Endothelial cell of umbilical vein (primary cell): ENCODE measurements around the gene ZNF101. TPM values are rescaled to one million over a fixed set of nuclear protein-coding genes. Genes with fewer than 3 reads are reported as not detected.

Experiments
- BruUV-seq: library from RNA; stranded (reverse); fragments of 400-500 nt; replicated peaks from 2 replicates; lab custom pipeline; 2021; lab: Mats Ljungman, UMichigan
- CTCF ChIA-PET: fragments of 300-600, 350-600 bp; sonication (Branson Sonifier 250); formaldehyde crosslinking; loops from one replicate; lab custom pipeline; 2021; ENCODE audit warnings: antibody characterized with exemption, inconsistent platforms; lab: Charles Lee
- POLR2A ChIA-PET: fragments of 300-600, 350-600 bp; sonication (Branson Sonifier 250); formaldehyde crosslinking; loops from one replicate; lab custom pipeline; 2021; ENCODE audit warnings: antibody characterized with exemption, inconsistent platforms; lab: Charles Lee
- DNase-seq: peaks from one replicate; pipeline ENCODE4 v3.0.0-alpha.2; 2011; ENCODE audit warnings: low read depth, low spot score
- FAIRE-seq: peaks from 2 replicates; lab custom pipeline; 2011; peaks lifted over from hg19 to GRCh38; lab: Jason Lieb, UNC
- H2AFZ ChIP-seq: 2 replicates; pipeline ENCODE4 v1.6.0; 2012; ENCODE audit warnings: low read depth, low read length, control low read depth, inconsistent platforms
- H3K27ac ChIP-seq: 2 replicates; pipeline ENCODE4 v1.5.1; 2011; ENCODE audit warnings: low read depth, mild to moderate bottlenecking, control low read depth, low read length, moderate library complexity; ENCODE audit not compliant: insufficient read depth
- H3K27me3 ChIP-seq, 2 experiments: 2 replicates each; pipeline versions ENCODE4 v1.6.0 to v1.6.1; 2011; ENCODE audit warnings: low read length in 2 of 2, mixed read lengths in 1 of 2; ENCODE audit not compliant: control insufficient read depth in 2 of 2, insufficient read depth in 2 of 2
- H3K36me3 ChIP-seq, 2 experiments: 2 replicates in 1 of 2; 3 replicates in 1 of 2; pipeline ENCODE4 v1.5.1; 2011; ENCODE audit warnings: low read length in 2 of 2, mild to moderate bottlenecking in 1 of 2, moderate library complexity in 1 of 2; ENCODE audit not compliant: control insufficient read depth in 2 of 2, insufficient read depth in 2 of 2; ENCODE audit errors: extremely low read depth in 1 of 2
- H3K4me1 ChIP-seq: 3 replicates; pipeline ENCODE4 v1.5.1; 2011; ENCODE audit warnings: mild to moderate bottlenecking, low read length; ENCODE audit not compliant: control insufficient read depth, insufficient read depth; ENCODE audit errors: extremely low read depth
- H3K4me2 ChIP-seq: 2 replicates; pipeline ENCODE4 v1.6.1; 2011; ENCODE audit warnings: low read length, control low read depth, mixed read lengths; ENCODE audit not compliant: insufficient read depth
- H3K4me3 ChIP-seq, 3 experiments: fragments of 200-600 bp in 1 of 3; sonication (generic), shearing (Covaris generic) in 1 of 3; replicated peaks in 1 of 3; 2 replicates each; pipeline ENCODE4 v1.5.1; 2011 to 2016; ENCODE audit warnings: control low read depth in 3 of 3, low read length in 3 of 3, mild to moderate bottlenecking in 2 of 3, inconsistent platforms in 1 of 3, low read depth in 1 of 3, moderate library complexity in 1 of 3; ENCODE audit not compliant: insufficient read depth in 1 of 3
- H3K79me2 ChIP-seq: 2 replicates; pipeline ENCODE4 v1.6.0; 2012; ENCODE audit warnings: low read length, inconsistent platforms; ENCODE audit not compliant: control insufficient read depth, insufficient read depth
- H3K9ac ChIP-seq: replicated peaks from 2 replicates; pipeline ENCODE3; 2011; ENCODE audit warnings: low read length, control low read depth; ENCODE audit not compliant: insufficient read depth; ENCODE audit errors: extremely low read depth
- H3K9me1 ChIP-seq: replicated peaks from 3 replicates; pipeline ENCODE4 v1.6.0; 2011; ENCODE audit warnings: mild to moderate bottlenecking, low read length; ENCODE audit not compliant: control insufficient read depth, insufficient read depth; ENCODE audit errors: extremely low read depth
- H3K9me3 ChIP-seq: replicated peaks from 2 replicates; pipeline ENCODE4 v1.5.1; 2012; ENCODE audit warnings: low read length, inconsistent platforms; ENCODE audit not compliant: control insufficient read depth, insufficient read depth
- H4K20me1 ChIP-seq: replicated peaks from 2 replicates; pipeline ENCODE3; 2011; ENCODE audit warnings: mild to moderate bottlenecking, low read length; ENCODE audit not compliant: control insufficient read depth, insufficient read depth; ENCODE audit errors: extremely low read depth
- EZH2 ChIP-seq: IDR thresholded peaks from 2 replicates; pipeline ENCODE4 v1.6.1; 2012; ENCODE audit warnings: borderline replicate concordance, low read depth, mild to moderate bottlenecking, moderate library complexity, low read length, inconsistent platforms; ENCODE audit not compliant: severe bottlenecking
- FOS ChIP-seq: IDR thresholded peaks from 2 replicates; pipeline ENCODE4 v1.6.1; 2011; ENCODE audit warnings: mild to moderate bottlenecking, low read length, moderate library complexity, borderline replicate concordance; ENCODE audit not compliant: insufficient read depth
- GATA2 ChIP-seq: IDR thresholded peaks from 2 replicates; pipeline ENCODE4 v1.7.0; 2011; ENCODE audit warnings: low read depth, mild to moderate bottlenecking, moderate library complexity, mixed read lengths, low read length; ENCODE audit not compliant: insufficient read length, insufficient read depth
- JUN ChIP-seq: IDR thresholded peaks from 2 replicates; pipeline ENCODE4 v1.6.1; 2011; ENCODE audit warnings: borderline replicate concordance, low read depth; ENCODE audit not compliant: insufficient read length, insufficient read depth
- MYC ChIP-seq: IDR thresholded peaks from one replicate; pipeline ENCODE4 v1.6.1; 2011; ENCODE audit warnings: mild to moderate bottlenecking, low read depth, low read length
- POLR2A ChIP-seq: IDR thresholded peaks from 2 replicates; pipeline ENCODE4 v1.6.1; 2012; ENCODE audit warnings: low read depth, mild to moderate bottlenecking, control low read depth, low read length
- POLR2AphosphoS5 ChIP-seq: IDR thresholded peaks from 2 replicates; pipeline ENCODE4 v1.6.1; 2012; ENCODE audit warnings: low read depth, mild to moderate bottlenecking, control low read depth, low read length, moderate library complexity; ENCODE audit not compliant: insufficient read depth
- dilution Hi-C: fragments of 300-500 bp; cut with MboI; formaldehyde crosslinking; loops from one replicate; pipeline ENCODE4 v1.15.0; 2019; ENCODE audit warnings: low sequenced_read_pairs; ENCODE audit not compliant: extremely low pct_ligation_motif_present
- intact Hi-C: fragments of 100-400 bp; cut with micrococcal nuclease; formaldehyde crosslinking; loops from one replicate; pipeline ENCODE4 v1.10.0; 2022
- polyA plus RNA-seq, 4 experiments: library from polyadenylated mRNA; depleted of rRNA in 3 of 4; stranded (reverse) in 3 of 4; unstranded in 1 of 4; fragments of >200 nt; gene quantifications; 2 replicates each; pipeline versions ENCODE4 v1.2.1 to v1.2.3, GENCODE V29; 2011 to 2012; ENCODE audit warnings: missing spikeins in 1 of 4
- total RNA-seq: library from RNA; stranded (reverse); gene quantifications from 2 replicates; pipeline ENCODE4 v1.2.3, GENCODE V29; 2021
- TF ChIP-seq, protein P1 (sequence below): IDR thresholded peaks from 2 replicates; pipeline ENCODE4 v1.6.1; 2011; ENCODE audit not compliant: insufficient read depth, insufficient read length
- TF ChIP-seq, protein P2 (sequence below), 2 donors: IDR thresholded peaks; 1 replicate in 1 of 2; 2 replicates in 1 of 2; pipeline ENCODE4 v1.5.1; 2011; ENCODE audit warnings: low read length in 2 of 2, mild to moderate bottlenecking in 2 of 2, moderate library complexity in 2 of 2, control low read depth in 1 of 2, inconsistent platforms in 1 of 2, low read depth in 1 of 2; ENCODE audit not compliant: insufficient read depth in 1 of 2; ENCODE audit errors: extremely low read depth in 1 of 2

The ZNF101 gene
- total and polyA plus RNA-seq, 2 donors (not counting 3 experiments of a cell fraction or from before 2014, with no cell fraction given): 2.8 to 12.8 TPM

DNA sequence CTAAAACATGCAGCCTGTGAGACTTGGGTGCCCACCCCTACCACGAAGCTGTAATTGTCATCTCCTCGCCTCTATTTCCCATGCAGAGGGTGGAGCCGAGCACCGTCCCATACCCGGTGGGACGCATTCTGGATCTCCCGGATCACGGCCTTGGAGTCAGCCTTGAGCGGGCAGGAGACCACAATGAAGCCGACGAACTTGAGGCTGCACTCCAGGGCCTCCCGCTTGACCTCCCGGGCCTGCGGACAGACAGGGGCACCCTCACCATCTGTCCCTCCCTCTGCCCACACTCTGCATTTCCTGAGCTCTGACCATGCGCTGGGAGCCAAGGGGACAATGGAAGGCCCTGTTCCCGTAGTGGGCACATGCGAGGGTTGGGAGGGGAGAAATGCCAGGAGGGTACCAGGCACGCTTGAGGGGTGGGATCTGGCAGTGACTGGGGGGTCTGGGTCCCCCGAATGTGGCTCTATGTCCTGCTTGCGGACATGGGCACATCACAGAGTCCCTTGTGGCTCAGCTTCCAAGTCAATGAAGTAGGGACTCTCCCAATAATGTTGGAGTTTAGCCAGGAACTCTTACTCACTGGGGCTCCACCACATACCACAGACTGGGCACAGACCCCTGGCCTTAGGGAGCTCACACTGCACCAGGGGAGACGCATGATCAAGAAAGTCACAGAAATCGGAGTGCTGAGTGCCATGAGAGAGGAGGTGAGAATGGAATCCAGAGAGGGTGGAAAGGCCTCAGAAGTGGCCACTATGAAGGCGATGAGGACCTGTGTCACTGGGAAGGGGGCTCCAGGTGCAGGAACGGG, 15.9 kb upstream of the ZNF101 start:
- Histone ChIP-seq H3K9me1 (no peaks in the 10 kb centered on the region), H2AFZ (no peak overlapping the region), H3K27ac (no peak overlapping the region), H3K9me3 (no peaks in the 10 kb centered on the region), H3K4me1 (no peaks in the 10 kb centered on the region), H3K4me2 (no peak overlapping the region), H4K20me1 (no peaks in the 10 kb centered on the region), H3K27me3 (no peaks in the 10 kb centered on the region), H3K4me3 (no peak overlapping the region), H3K9ac (no peak overlapping the region), H3K79me2 (no peaks in the 10 kb centered on the region), H3K36me3 (peaks cover 9 to 78% of the 10 kb centered on the region in 2 experiments)
- dilution Hi-C loops: no loop called here
- TF ChIP-seq JUN (no peak), FOS (no peak), POLR2A (no peak), POLR2AphosphoS5 (no peak), EZH2 (no peak), GATA2 (no peak), MYC (no peak)
- TF ChIP-seq, protein P1, sequence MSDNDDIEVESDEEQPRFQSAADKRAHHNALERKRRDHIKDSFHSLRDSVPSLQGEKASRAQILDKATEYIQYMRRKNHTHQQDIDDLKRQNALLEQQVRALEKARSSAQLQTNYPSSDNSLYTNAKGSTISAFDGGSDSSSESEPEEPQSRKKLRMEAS: no peak
- TF ChIP-seq, protein P2, sequence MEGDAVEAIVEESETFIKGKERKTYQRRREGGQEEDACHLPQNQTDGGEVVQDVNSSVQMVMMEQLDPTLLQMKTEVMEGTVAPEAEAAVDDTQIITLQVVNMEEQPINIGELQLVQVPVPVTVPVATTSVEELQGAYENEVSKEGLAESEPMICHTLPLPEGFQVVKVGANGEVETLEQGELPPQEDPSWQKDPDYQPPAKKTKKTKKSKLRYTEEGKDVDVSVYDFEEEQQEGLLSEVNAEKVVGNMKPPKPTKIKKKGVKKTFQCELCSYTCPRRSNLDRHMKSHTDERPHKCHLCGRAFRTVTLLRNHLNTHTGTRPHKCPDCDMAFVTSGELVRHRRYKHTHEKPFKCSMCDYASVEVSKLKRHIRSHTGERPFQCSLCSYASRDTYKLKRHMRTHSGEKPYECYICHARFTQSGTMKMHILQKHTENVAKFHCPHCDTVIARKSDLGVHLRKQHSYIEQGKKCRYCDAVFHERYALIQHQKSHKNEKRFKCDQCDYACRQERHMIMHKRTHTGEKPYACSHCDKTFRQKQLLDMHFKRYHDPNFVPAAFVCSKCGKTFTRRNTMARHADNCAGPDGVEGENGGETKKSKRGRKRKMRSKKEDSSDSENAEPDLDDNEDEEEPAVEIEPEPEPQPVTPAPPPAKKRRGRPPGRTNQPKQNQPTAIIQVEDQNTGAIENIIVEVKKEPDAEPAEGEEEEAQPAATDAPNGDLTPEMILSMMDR (IDR thresholded peaks at IDR 0.05; ENCODE audit: extremely low read depth in 1 of 2, insufficient read depth in 1 of 2, low read depth in 1 of 2, low read length in 2 of 2): no peak
- POLR2A ChIA-PET: no interaction called here
- DNase-seq: no peak
- CTCF ChIA-PET: interaction anchor here (1.1 to 1.9 kb wide), 2 partner anchors 11 to 121 kb away, joined by 3 to 4 read pairs; partner anchors contain the start of gene ATP13A1
- FAIRE-seq: no peak
- intact Hi-C loops: no loop called here
- no TSS peak for BruUV-seq
